HG03565 (cell line): ENCODE data around the gene ETFB.

ENCODE experiments used
- ATAC-seq: cut with Tn5 transposase; IDR thresholded peaks from one replicate; pipeline ENCODE4 v1.9.1; 2021; ENCODE audit warnings: mild to moderate bottlenecking, moderate library complexity; ENCODE audit not compliant: unreplicated experiment

Gene ETFB

DNA sequence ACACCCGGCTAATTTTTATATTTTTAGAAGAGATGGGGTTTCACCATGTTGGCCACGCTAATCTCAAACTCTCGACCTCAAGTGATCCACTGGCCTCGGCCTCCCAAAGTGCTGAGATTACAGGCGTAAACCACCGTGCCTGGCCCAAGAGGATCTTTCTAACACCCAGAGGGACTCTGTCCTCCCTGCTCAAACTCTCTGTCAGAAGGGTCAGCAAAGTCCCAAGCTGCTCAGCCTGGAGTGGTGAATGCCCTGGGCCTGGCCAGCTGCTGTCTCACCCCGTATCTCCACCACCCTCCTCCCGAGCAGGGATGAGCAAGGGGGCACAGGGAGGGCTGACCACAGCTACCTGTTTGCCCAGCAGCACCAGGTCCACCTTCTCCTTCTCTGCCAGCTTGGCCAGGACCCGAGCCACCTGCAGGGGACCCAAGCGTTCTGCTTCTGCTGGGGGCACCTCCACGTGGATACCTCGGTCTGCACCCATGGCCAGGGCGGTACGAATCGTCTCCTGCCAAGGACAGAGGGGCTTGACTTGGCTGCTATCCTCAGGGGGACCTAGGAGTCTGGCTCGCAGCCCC lies 13.3 kb downstream of the ETFB start:
- no peak for ATAC-seq

DNA sequence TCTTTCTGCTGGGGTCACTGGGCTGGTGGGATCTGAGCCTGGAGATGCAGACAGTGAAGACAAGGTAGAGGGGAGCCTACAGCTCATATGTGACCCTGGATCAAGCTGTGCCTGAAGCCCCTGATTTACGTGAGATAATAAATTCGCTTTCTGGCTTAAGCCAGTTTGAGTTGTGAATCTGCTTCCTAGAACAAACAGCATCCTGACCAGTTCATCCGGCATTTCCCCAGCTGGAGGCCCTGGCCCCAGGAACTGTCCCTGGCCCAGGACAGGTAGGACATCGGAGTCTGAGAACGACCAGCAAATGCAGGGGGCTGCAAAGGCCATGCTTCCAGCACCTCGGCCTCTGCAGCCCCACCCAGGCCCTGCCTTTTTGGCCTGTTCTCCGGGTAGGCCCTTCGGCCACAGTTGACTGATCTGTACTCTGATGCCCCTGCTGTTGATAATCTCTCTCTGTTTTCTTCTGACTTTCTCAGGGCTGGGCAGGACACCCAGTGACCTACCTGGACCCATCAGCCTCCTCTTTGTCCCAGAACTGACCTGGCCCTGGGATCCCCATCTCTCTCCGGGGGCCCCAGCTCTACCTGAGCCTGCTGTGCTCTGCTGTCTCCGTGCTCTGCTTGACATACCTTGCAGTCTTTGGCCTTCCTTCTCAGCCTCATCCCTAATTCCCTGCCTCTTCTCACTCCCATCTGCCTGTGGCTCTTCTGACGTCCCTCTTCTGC lies 14.8 kb downstream of the ETFB start:
- ATAC-seq: no peak

DNA sequence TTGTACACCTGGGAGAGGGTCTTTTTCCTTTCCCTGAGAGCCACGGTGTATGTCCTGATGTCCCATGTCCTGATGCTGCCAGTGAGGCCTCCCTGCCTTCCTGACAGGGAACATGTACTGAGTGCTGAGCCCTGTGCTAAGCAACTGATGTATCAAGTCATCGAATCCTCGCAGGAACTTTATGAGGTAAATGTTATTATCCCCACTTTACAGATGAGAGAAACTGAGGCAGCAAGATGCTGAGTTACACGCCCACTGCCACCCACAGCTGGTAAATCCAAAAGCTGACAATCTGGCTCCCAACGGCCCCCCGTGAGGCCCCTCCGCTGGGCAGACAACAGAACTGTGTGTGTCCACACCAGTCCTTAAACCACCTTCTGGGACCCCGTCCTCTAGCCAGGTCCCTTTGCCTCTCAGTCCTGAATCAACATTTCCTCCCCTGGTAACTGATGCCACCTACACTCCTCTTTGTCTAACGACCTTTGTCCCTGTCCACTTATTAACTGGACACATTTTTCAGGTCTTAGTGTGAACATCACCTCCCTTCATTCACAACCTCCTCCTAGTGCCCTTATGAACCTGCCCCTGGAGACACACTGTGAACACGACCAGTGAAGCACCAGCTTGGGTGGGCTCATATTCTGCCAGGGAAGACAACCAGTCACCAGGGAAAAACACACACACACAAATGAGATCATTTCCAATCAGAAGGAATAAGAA lies 18.8 kb downstream of the ETFB start:
- ATAC-seq: no peak

DNA sequence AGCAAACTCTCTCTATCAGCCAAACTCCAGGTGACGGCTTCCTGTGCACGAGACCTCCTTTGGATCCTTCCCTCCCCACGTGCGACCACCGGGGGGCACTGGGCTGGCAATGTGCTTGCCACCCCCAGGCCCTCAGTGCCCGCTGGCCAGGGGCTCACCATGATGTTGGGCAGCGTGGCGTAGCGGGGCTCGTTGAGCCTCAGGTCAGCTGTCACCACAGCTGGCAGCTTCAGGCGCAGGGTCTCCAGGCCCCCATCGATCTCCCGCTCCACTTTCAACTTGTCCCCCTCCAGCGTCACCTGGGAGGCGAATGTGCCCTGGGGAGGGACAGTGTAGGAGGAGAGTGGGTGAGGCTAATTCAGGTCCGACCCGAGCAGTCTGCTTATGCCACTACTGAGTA lies 19.4 kb downstream of the ETFB start:
- ATAC-seq: no peak

GRCh38 chr19:51345076-51345620 lies 21.0 kb downstream of the ETFB start:
- ATAC-seq: no peak

DNA sequence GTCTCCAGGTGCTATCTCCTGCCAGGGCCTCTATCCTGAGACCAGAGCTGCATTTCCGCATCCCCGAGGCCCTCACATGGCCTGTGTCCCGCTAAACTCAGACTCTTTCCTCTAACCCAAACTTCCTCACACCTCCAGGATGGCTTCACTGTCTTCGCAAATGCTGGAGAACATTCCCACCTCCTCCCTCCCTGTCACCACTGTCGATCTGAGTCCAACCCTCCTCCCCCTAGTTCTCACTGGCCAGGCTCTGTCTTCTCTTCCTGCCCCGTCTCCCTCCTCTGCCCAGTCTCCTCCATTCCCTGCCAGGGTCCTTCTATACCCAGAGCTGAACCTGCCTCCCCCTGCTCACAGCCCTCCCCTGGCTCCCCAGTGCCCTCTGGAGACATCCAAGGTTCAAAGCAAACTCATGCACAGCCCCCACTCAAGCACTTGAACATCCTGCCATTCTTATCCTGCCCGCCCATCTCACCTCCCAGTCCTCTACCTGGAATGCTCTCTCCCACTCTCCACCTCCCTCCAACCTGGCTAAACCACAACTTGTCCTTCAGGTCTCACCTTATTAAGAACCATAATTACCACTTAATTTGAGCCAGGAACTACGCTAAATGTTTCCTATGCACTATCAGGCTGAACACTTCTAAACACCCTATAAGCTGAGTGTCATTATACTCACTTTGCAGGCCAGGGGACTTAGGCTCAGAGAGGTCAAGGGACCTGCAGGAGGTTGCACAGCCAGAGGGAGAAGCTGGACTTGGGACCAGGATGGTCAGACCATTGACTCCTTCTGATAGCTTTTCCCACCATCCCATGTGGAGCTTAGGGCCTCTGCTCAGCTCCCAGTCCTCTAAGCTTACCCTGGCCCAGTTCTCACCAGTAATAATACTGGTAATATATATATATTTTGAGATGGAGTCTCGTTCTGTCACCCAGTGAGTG lies 23.3 kb downstream of the ETFB start:
- no peak for ATAC-seq

- no peak for ATAC-seq
Measured at GRCh38 chr19:51341976-51342580, 24.1 kb downstream of the ETFB start, which contains the start of gene VSIG10L. Gene VSIG10L (minus strand): TSS chr19:51342139. CDS start chr19:51342124, 15 bp downstream.

DNA sequence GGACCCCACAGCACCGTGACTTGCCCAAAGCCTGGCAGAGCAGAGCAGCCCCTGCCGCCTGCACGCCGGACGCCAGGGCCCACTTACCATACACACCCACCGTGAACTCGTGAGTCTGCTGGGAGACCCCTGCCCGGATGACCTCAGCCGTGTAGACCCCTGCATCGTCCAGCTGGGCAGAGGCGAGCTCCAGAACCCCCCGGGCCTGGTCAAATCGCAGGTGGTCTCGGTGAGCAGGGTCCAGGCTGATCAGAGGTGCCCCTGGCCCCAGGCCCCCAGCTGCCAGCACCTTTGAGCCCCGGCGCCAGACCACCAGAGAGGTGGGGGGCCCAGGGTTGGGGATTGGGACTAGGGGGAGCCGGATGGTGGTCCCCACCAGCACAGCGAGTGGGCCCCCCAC lies 25.1 kb downstream of the ETFB start:
- ATAC-seq: no peak

DNA sequence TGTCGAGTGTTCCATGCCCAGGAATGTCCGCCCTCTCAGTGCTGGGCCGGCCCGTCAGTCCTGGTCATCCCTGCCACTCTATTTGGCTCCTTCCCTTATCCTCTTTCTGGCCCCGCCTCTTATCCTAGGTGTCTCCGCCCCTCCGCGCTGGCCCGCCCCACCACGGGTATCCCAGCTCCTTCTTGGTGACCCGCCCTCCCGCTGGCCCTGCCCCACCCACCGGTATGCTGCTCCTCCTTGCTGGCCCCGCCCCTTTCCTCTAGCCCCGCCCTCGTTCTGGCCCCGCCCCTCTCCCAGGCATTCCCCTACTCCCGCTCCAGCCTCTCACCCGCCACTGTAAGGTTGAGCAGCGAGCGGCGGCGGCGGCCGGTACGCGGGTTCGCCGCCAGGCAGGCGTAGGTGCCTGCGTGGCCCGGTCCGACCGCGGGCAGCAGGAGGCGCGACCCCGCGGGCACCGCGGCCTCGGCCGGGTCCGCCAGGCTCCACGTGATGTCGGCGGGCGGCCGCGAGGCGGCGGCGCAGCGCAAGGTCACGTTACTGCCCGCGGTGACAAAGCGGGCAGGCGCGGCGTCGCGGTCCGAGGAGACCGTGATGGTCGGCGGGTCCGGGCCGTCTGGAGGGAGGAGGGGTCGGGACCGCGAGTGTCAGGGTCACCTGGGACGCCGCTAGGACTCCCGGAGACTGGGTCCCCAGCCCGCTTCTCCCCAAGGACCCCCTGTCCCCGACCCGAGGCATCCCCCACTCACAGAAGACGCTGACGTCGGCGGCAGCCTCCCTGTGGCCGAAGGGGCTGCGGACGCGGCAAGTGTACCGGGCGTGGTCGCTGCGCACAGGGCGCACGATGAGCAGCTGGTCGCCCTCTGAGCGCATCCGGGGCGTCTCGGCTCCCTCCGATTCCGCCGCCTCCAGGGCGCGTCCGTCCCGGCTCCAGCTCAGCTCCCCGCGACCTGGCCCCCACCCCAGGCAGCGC lies 26.2 kb downstream of the ETFB start:
- ATAC-seq: peak; percentile 45

DNA sequence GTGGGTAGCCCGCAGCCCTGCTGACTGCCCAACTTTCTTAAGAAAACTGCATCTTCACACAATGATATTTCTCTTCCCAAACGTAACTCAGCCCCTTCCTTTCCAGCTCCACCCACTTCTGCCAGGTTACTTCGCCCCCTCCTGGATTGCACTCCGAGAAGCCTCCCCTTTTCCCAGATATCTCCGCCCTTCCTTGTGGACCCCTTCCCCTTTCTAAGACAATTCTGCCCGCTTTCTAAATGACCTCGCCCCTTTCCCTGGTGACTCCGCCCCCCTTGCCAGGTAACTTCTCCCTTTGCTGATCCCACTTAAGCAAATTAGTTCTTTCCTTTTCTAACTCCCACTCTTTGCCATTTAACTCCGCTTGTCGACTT lies 26.9 kb downstream of the ETFB start:
- no peak for ATAC-seq

- peak; percentile 42 for ATAC-seq
Measured at GRCh38 chr19:51338563-51339312, 27.4 kb downstream of the ETFB start.

- ATAC-seq: no peak
Measured at GRCh38 chr19:51337861-51338562, 28.2 kb downstream of the ETFB start.

DNA sequence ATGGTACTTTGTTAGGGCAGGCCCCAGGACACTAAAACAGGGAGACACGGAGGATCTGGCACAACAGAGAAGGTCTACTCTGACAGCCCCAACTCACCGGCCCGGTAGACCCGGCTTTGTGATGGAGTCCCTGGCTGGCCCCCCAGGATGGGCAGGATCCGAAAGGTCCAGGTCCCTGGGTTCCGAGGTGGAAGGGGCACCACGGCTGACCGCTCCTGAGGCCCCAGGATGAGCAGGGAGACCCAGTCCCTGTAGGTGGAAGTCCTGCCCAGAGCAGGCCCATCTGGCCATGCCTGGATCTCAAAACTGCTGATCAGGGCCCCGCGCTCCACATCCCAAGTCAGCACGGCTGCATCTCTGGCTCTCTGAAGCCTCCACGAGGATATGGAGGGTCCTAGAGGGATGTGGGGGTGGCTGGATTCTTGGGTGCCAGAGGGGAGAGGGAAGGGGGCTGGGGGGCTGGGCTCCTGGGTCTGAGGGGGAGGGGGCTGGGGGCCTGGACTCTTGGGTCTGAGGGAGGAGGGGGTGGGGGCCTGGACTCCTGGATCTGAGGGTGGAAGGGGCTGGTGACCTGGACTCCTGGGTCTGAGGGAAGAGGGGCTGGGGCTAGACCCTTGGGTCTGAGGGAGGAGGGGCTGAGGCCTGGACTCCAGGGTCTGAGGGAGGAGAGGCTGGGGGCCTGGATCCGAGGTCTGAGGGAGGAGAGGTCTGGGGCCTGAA lies 28.9 kb downstream of the ETFB start:
- ATAC-seq: no peak

GRCh38 chr19:51333836-51334460 lies 32.2 kb downstream of the ETFB start:
- no peak for ATAC-seq

DNA sequence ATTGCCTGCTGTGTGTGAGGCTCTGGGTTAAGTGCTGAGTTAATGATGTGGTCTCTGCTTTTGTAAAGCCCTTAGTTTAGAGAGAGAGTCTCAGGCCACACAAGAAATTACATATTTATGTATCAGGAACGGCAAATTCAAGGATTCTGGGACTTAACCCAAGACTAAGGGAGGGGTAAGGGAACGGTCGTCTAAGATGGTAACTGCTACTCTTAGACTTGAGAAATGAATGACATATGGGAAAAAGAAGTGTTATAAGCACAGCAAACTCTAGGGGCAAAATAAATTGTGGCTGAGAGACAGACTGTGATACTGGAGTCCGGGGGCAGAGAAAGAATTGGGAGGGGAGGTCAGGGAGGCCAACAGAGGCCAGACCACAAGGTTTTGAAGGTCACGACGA lies 34.5 kb downstream of the ETFB start:
- ATAC-seq: no peak

- ATAC-seq: no peak
Measured at GRCh38 chr19:51331193-51331592, 35.0 kb downstream of the ETFB start.

DNA sequence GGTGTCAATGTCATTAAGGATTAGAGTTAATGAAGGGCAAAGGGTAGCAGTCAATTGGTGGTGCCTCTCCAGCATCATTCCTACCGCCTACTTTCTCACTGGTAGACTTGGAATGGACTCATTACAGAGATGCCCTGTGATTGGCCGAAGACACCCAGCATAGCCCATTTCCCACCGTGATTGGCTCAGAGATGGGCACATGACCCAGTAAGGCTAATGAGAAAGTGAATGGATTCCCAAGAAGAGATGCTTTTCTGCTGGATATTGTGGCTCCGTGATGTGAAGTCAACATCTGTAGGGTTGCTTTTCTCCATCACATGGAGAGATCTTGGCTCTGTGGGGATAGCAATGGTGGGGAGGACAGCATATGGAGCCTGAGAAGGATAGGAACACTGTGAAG lies 35.8 kb downstream of the ETFB start:
- ATAC-seq: no peak
